Measurements from ENCODE around the gene MAP3K20.
A peak's percentile ranks its signal among the peaks of the same experiment; 100 is the strongest.
"Not testable (repeated sequence)": the region's sequence is repeated elsewhere in the genome, so short reads cannot be mapped to it uniquely, and the experiment has no call there.

MAP3K20 gene

DNA sequence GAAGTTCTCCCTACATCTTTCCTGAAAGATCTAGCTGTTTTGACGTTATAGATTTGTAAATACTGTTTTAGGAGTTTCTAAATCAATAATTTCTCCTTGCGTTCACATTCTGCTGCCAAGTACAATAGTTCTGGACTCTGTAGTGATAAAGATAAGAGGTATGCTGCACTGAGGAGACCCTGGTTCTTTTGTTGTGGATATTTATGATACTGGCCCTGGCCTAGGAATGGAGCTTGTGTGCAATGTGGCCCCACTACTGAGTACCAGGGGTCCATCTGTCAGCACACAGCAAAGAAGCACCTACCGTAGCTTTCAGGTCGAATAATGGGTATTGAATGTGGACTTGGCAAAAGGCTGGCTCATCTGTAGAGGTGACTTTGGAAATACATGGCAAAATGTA lies 85.0 kb downstream of the MAP3K20 start:
- Histone ChIP-seq H3K4me1 (peaks cover 0 to 73% (median 15%) of the 10 kb centered on the region in 10 experiments; a peak in 12 of 20 replicates), H3K27ac (peak overlapping the region in 10 of 11 experiments; percentile 2 to 80 (median 51); a peak in 15 of 22 replicates), H4K20me1 (peaks cover 0 to 17% (median 0%) of the 10 kb centered on the region in 11 experiments; a peak in 4 of 22 replicates), H3K27me3 (no peaks in the 10 kb centered on the region), H3K9me3 (replicated peaks in 1 of 11) (peaks cover 22 to 32% (median 25%) of the 10 kb centered on the region in 11 experiments), H3K4me3 (peak overlapping the region in 2 of 10 experiments; percentile 13 to 44; a peak in 3 of 20 replicates), H3K9ac (peak overlapping the region in 4 of 11 experiments; percentile 10 to 65 (median 46); a peak in 6 of 22 replicates), H3K36me3 (peaks cover 20 to 42% (median 30%) of the 10 kb centered on the region in 11 experiments; a peak in 21 of 22 replicates), H3K4me2 (peak overlapping the region in 6 of 11 experiments; percentile 8 to 91 (median 70); a peak in 9 of 22 replicates)
- TF ChIP-seq Cebpa-rat (IDR thresholded peaks at IDR 0.05), result no peak

DNA sequence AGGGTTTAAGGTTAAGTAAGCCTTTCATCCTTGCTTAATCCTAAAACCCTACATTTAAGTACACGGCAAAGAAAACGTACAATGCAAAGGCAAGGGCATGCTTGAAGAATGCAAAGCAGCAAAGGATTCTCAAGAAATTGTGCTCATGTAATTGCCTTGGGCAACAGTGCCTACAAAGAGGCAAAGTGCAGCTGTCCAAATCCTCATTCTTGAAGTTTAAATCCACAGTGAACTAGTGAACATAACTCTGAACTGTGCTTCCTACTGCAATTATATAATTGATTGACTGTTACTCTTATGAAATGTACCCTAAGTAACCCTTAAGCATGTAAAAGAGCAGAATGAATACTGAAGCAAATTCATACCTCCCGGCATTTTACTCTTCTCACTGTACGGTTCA lies 85.4 kb downstream of the MAP3K20 start:
- Histone ChIP-seq H3K9ac (peak overlapping the region in 3 of 11 experiments; percentile 29 to 65 (median 62); a peak in 4 of 22 replicates), H3K9me3 (replicated peaks in 1 of 11) (peaks cover 18 to 28% (median 21%) of the 10 kb centered on the region in 11 experiments), H3K4me1 (peaks cover 0 to 70% (median 15%) of the 10 kb centered on the region in 10 experiments; a peak in 12 of 20 replicates), H3K4me2 (peak overlapping the region in 5 of 11 experiments; percentile 8 to 91 (median 70); a peak in 9 of 22 replicates), H3K27me3 (no peaks in the 10 kb centered on the region), H3K27ac (peak overlapping the region in 8 of 11 experiments; percentile 4 to 80 (median 68); a peak in 11 of 22 replicates), H3K4me3 (peak overlapping the region in 2 of 10 experiments; percentile 13 to 44; a peak in 3 of 20 replicates), H4K20me1 (peaks cover 0 to 21% (median 0%) of the 10 kb centered on the region in 11 experiments; a peak in 4 of 22 replicates), H3K36me3 (peaks cover 18 to 38% (median 26%) of the 10 kb centered on the region in 11 experiments; a peak in 21 of 22 replicates)
- no peak for TF ChIP-seq Cebpa-rat (IDR thresholded peaks at IDR 0.05)

DNA sequence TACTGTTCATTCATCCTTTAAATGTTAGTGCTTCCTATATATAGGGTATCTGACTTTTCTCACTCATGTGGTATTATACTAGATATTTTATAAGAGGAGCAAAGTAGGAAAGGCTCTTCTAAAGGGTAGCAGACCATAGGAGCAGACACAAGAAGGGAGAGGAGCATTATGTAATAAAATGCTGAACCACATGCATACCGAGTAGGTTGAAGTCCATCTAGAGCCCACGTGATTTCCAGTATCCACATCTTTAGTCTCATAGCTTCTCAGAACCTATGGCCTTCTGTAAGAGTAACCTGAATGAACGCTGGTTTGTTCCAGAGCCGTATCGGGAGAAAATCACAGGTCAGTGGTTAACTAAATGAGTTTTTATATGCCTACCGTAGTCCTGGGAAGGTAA lies 85.9 kb downstream of the MAP3K20 start:
- peak overlapping the region in 3 of 11 experiments; percentile 68 to 80 (median 77); a peak in 5 of 22 replicates for H3K27ac ChIP-seq
- no peaks in the 10 kb centered on the region for H3K27me3 ChIP-seq
- peak overlapping the region in 4 of 11 experiments; percentile 70 to 91 (median 76); a peak in 5 of 22 replicates for H3K4me2 ChIP-seq
- peaks cover 0 to 68% (median 15%) of the 10 kb centered on the region in 10 experiments; a peak in 12 of 20 replicates for H3K4me1 ChIP-seq
- TF ChIP-seq Cebpa-rat (IDR thresholded peaks at IDR 0.05), result no peak
- H3K9ac ChIP-seq, result peak overlapping the region in 1 of 11 experiments; percentile 65; a peak in 1 of 22 replicates
- peak overlapping the region in 1 of 10 experiments; percentile 44; a peak in 1 of 20 replicates for H3K4me3 ChIP-seq
- peaks cover 0 to 21% (median 0%) of the 10 kb centered on the region in 11 experiments; a peak in 4 of 22 replicates for H4K20me1 ChIP-seq
- peaks cover 13 to 24% (median 16%) of the 10 kb centered on the region in 11 experiments for H3K9me3 ChIP-seq (replicated peaks in 1 of 11)
- peaks cover 14 to 33% (median 22%) of the 10 kb centered on the region in 11 experiments; a peak in 21 of 22 replicates for H3K36me3 ChIP-seq

DNA sequence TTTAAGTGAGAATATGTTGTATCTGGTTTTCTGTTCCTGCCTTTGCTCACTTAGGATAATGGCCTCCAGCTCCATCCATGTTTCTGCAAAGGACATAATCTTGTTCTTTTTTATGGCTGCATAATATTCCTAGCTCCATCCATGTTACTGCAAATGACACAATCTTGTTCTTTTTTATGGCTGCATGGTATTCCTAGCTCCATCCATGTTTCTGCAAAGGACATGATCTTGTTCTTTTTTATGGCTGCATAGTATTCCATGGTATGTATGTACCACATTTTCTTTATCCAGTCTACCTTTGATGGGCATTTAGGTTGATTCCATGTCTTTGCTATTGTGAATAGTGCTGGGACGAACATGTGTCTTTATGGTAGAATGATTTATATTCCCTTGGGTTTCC lies 87.7 kb downstream of the MAP3K20 start:
- H3K4me2 ChIP-seq, H3K9ac ChIP-seq, H3K4me3 ChIP-seq, H3K27ac ChIP-seq, H3K27me3 ChIP-seq: not testable (repeated sequence)
- H4K20me1 ChIP-seq, result peaks cover 0 to 21% (median 0%) of the 10 kb centered on the region in 11 experiments; a peak in 4 of 22 replicates
- peaks cover 13 to 29% (median 20%) of the 10 kb centered on the region in 11 experiments; a peak in 21 of 22 replicates for H3K36me3 ChIP-seq
- peaks cover 8 to 18% (median 11%) of the 10 kb centered on the region in 11 experiments; a peak in 21 of 22 replicates for H3K9me3 ChIP-seq (replicated peaks in 1 of 11)
- H3K4me1 ChIP-seq, result peaks cover 0 to 49% (median 15%) of the 10 kb centered on the region in 10 experiments; a peak in 12 of 20 replicates

DNA sequence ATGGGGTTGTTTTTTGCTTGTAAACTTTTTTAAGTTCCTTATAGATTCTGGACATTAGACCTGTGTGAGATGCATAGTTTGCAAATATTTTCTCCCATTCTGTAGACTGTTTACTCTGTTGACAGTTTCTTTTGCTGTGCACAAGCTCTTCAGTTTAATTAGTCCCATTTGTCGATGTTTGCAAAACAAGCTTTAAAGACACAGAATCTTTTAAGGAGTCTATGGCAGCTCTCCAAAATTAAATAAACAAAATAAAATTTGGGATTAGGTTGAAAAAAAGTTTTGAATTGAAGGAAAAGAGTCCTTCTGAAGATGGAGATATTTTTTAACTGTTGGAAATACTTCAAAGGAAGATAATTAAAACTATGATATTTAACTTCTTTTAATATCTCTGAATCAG lies 88.8 kb downstream of the MAP3K20 start:
- no peak for TF ChIP-seq Cebpa-rat (IDR thresholded peaks at IDR 0.05)
- Histone ChIP-seq H3K4me2 (no peak overlapping the region), H3K27ac (no peak overlapping the region), H3K4me1 (peaks cover 0 to 39% (median 13%) of the 10 kb centered on the region in 10 experiments; a peak in 12 of 20 replicates), H3K9ac (no peak overlapping the region), H3K27me3 (no peaks in the 10 kb centered on the region), H3K36me3 (peaks cover 13 to 29% (median 23%) of the 10 kb centered on the region in 11 experiments; a peak in 21 of 22 replicates), H3K9me3 (replicated peaks in 1 of 11) (peaks cover 8 to 18% (median 11%) of the 10 kb centered on the region in 11 experiments; a peak in 21 of 22 replicates), H3K4me3 (no peak overlapping the region), H4K20me1 (peaks cover 0 to 21% (median 0%) of the 10 kb centered on the region in 11 experiments; a peak in 4 of 22 replicates)

DNA sequence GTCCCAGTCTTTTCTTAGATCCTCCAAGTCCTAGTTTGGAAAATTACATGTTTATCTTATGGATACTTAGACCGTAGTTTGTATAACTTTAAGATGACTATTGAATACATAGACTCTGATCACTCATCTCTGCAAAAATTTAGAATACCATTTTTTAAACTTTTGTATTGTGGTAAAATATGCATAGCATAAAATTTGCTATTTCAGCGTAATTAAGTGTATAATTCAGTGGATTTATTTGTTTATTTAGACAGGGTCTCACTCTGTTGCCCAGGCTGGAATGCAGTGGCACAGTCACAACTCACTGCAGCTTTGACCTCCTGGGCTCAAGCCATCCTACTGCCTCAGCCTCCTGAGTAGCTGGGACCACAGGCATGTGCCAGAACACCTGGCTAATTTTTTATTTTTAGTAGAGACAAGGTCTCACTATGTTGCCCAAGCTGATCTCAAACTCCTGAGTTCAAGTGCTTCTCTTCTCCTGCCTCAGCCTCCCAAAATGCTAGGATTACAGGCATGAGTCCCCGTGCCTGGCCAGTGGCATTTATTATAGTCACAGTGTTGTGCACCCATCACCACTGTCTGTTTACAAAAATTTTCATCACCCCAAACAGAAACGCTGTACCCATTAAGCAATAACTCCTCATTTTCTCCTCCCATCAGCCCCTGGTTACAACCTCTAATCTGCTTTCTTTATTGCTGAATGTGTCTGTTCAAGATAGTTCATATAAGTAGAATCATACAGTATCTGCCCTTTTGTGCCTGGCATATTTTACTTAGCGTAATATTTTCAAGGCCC lies 90.0 kb downstream of the MAP3K20 start:
- Histone ChIP-seq H4K20me1 (peaks cover 0 to 19% (median 0%) of the 10 kb centered on the region in 11 experiments; a peak in 4 of 22 replicates), H3K27me3 (no peaks in the 10 kb centered on the region), H3K27ac (no peak overlapping the region), H3K4me3 (no peak overlapping the region), H3K36me3 (peaks cover 13 to 38% (median 27%) of the 10 kb centered on the region in 11 experiments; a peak in 20 of 22 replicates), H3K9ac (no peak overlapping the region), H3K4me2 (no peak overlapping the region), H3K9me3 (replicated peaks in 1 of 11) (peaks cover 8 to 18% (median 11%) of the 10 kb centered on the region in 11 experiments; a peak in 21 of 22 replicates), H3K4me1 (peaks cover 0 to 27% (median 2%) of the 10 kb centered on the region in 10 experiments; a peak in 8 of 20 replicates)
- TF ChIP-seq Cebpa-rat (IDR thresholded peaks at IDR 0.05), result no peak

DNA sequence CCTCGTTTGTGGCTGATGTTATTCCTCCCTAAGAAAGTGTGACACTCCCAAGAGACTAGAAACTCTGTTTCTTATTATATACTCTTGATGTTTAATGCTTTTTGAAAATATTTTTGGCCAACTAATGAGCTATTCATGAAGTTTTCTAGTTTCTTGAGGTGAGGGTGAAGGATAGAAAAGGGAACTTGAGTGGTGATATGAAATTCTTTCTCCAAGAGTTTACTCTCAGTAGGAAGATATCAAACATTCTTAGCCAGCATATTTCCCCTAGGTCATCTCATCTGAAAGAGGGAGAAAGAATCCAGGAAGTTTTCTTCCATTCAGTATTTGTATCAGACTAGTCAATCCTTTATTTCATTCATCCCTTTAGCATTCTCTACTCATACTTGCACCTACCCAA lies 95.7 kb downstream of the MAP3K20 start:
- Histone ChIP-seq H3K4me3 (no peak overlapping the region), H3K36me3 (peaks cover 17 to 45% (median 28%) of the 10 kb centered on the region in 11 experiments; a peak in 17 of 22 replicates), H4K20me1 (no peaks in the 10 kb centered on the region), H3K4me1 (peaks cover 0 to 8% (median 0%) of the 10 kb centered on the region in 10 experiments; a peak in 1 of 20 replicates), H3K27me3 (no peaks in the 10 kb centered on the region), H3K9me3 (replicated peaks in 1 of 11) (peaks cover 0 to 7% (median 0%) of the 10 kb centered on the region in 11 experiments; a peak in 8 of 22 replicates), H3K4me2 (no peak overlapping the region; a peak in 1 of 22 replicates), H3K9ac (no peak overlapping the region), H3K27ac (no peak overlapping the region)
- TF ChIP-seq Cebpa-rat (IDR thresholded peaks at IDR 0.05), result no peak

DNA sequence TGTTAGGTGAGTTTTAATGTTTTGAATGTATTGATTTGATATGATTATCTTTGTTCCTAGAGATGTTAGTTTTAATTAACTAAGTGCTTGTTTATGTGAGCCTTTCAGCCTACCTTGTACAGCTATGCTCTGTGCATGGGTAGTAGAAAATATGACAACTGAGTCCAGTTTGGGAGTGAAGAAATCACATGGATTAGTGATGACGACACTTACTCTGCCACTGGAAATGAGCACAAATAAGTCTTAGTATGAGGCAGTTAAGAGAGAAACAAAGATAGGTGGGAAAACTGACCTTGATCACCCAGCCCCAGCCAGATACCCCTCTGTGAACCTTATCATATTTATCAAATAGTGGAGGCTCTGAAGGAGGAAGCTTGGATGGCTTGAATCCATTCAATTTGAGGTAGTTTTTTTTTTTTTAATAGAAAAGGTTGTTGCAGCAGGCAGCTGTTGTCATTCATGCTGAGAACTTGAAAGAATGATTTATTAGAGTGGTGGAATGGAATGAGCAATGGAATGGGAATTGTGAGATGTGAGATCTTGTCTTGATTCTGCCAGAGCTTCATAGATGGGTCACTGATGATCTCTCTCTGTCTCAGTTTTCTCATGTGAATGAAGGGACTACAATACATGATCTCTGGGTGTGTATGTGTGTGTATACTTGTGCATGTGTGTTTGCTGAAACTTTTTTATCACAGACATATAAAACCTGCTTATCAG lies 96.4 kb downstream of the MAP3K20 start:
- Histone ChIP-seq H3K4me2 (no peak overlapping the region; a peak in 1 of 22 replicates), H3K27ac (no peak overlapping the region), H4K20me1 (no peaks in the 10 kb centered on the region), H3K4me1 (peaks cover 0 to 8% (median 0%) of the 10 kb centered on the region in 10 experiments; a peak in 1 of 20 replicates), H3K36me3 (peaks cover 17 to 45% (median 28%) of the 10 kb centered on the region in 11 experiments; a peak in 17 of 22 replicates), H3K9ac (no peak overlapping the region), H3K4me3 (no peak overlapping the region), H3K27me3 (no peaks in the 10 kb centered on the region), H3K9me3 (replicated peaks in 1 of 11) (peaks cover 0 to 9% (median 0%) of the 10 kb centered on the region in 11 experiments; a peak in 8 of 22 replicates)
- no peak for TF ChIP-seq Cebpa-rat (IDR thresholded peaks at IDR 0.05)

DNA sequence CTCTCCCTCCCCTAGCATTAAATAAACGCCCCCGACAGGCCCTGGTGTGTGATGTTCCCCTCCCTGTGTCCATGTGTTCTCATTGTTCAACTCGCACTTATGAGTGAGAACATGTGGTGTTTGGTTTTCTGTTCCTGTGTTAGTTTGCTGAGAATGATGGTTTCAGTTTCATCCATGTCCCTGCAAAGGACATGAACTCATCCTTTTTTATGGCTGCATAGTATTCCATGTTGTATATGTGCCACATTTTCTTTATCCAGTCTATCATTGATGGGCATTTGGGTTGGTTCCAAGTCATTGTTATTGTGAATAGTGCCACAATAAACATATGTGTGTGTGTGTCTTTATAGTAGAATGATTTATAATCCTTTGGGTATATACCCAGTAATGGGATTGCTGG lies 98.7 kb downstream of the MAP3K20 start:
- peaks cover 14 to 52% (median 32%) of the 10 kb centered on the region in 11 experiments; a peak in 19 of 22 replicates for H3K36me3 ChIP-seq
- H4K20me1 ChIP-seq, H3K9ac ChIP-seq, H3K27ac ChIP-seq, H3K27me3 ChIP-seq, H3K4me3 ChIP-seq, H3K4me2 ChIP-seq, H3K4me1 ChIP-seq: not testable (repeated sequence)
- H3K9me3 ChIP-seq (replicated peaks in 1 of 11), result peaks cover 0 to 32% (median 10%) of the 10 kb centered on the region in 11 experiments; a peak in 17 of 22 replicates
